ENCODE data around the gene CACNG7.

CACNG7 gene

GRCh38 chr19:53909471-53910169 is 542 bp downstream of the CACNG7 start:
- TF ChIP-seq CREB5 (CRISPR knock-in tag; IDR thresholded peaks at IDR 0.05; ENCODE audit: low read depth) (no peak), ZC3H10 (CRISPR knock-in tag; IDR thresholded peaks at IDR 0.05) (no peak), TSHZ2 (CRISPR knock-in tag; IDR thresholded peaks at IDR 0.05) (no peak), ZFP30 (CRISPR knock-in tag; IDR thresholded peaks at IDR 0.05) (no peak)
- 0 out of 3 replicates have a peak, but pooled peaks have one; percentile 4 for ATAC-seq

GRCh38 chr19:53910170-53910518 is 1.1 kb downstream of the CACNG7 start:
- no peak for TF ChIP-seq ZFP30 (CRISPR knock-in tag; IDR thresholded peaks at IDR 0.05)
- TF ChIP-seq ARNTL (CRISPR knock-in tag; IDR thresholded peaks at IDR 0.05; ENCODE audit: borderline replicate concordance, low read depth), result no peak
- TF ChIP-seq ISL1 (CRISPR knock-in tag; IDR thresholded peaks at IDR 0.05), result no peak
- no peak for TF ChIP-seq PPARA (CRISPR knock-in tag; IDR thresholded peaks at IDR 0.05; ENCODE audit: borderline replicate concordance)
- TF ChIP-seq ESRRG (CRISPR knock-in tag; IDR thresholded peaks at IDR 0.05), result no peak
- no peak for TF ChIP-seq RARB (CRISPR knock-in tag; IDR thresholded peaks at IDR 0.05)
- TF ChIP-seq CSRNP3 (CRISPR knock-in tag; IDR thresholded peaks at IDR 0.05), result no peak
- TF ChIP-seq BACH2 (CRISPR knock-in tag; IDR thresholded peaks at IDR 0.05; ENCODE audit: borderline replicate concordance), result no peak
- no peak for TF ChIP-seq CREB5 (CRISPR knock-in tag; IDR thresholded peaks at IDR 0.05; ENCODE audit: low read depth)
- ATAC-seq, result no peak; the same call in 2 of the 3 replicates

GRCh38 chr19:53912653-53913052 is 3.6 kb downstream of the CACNG7 start:
- no peak for TF ChIP-seq CREB5 (CRISPR knock-in tag; IDR thresholded peaks at IDR 0.05; ENCODE audit: low read depth)
- no peak for TF ChIP-seq ZC3H10 (CRISPR knock-in tag; IDR thresholded peaks at IDR 0.05)
- no peak for ATAC-seq

DNA sequence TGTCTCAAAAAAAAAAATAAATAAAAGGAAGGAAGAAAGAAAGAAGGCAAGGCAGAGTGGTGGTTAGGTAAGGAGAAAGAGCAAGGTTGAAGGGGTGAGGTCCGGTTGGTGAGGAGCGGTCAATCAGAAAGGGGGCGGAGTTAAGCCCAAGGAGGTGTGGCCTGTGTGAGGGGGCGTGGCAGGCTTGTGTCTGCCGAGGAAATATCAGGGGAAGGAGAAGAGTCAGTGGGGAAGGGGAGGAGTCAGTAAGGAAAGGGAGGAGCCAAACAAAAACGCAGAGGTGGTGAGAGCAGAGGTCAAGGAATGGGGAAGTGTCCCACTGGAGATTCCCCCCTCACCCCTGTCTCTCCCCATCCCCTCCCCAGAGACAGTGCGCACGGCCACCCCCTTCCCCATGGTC is 5.9 kb downstream of the CACNG7 start:
- peak; percentile 47; the same call in 1 of the 3 replicates for ATAC-seq
- TF ChIP-seq CSRNP3 (CRISPR knock-in tag; IDR thresholded peaks at IDR 0.05) (no peak), ZNF70 (CRISPR knock-in tag; IDR thresholded peaks at IDR 0.05) (no peak), TOX (CRISPR knock-in tag; IDR thresholded peaks at IDR 0.05; ENCODE audit: borderline replicate concordance) (no peak), ZNF8 (CRISPR knock-in tag; IDR thresholded peaks at IDR 0.05) (no peak), ZNF565 (CRISPR knock-in tag; conservative IDR thresholded peaks at IDR 0.05; ENCODE audit: low read depth) (no peak), BACH2 (CRISPR knock-in tag; IDR thresholded peaks at IDR 0.05; ENCODE audit: borderline replicate concordance) (no peak), OSR1 (CRISPR knock-in tag; IDR thresholded peaks at IDR 0.05) (no peak), RARB (CRISPR knock-in tag; IDR thresholded peaks at IDR 0.05) (no peak), ZFP3 (CRISPR knock-in tag; IDR thresholded peaks at IDR 0.05) (no peak), PPARA (CRISPR knock-in tag; IDR thresholded peaks at IDR 0.05; ENCODE audit: borderline replicate concordance) (no peak)
- TF ChIP-seq, protein P1, sequence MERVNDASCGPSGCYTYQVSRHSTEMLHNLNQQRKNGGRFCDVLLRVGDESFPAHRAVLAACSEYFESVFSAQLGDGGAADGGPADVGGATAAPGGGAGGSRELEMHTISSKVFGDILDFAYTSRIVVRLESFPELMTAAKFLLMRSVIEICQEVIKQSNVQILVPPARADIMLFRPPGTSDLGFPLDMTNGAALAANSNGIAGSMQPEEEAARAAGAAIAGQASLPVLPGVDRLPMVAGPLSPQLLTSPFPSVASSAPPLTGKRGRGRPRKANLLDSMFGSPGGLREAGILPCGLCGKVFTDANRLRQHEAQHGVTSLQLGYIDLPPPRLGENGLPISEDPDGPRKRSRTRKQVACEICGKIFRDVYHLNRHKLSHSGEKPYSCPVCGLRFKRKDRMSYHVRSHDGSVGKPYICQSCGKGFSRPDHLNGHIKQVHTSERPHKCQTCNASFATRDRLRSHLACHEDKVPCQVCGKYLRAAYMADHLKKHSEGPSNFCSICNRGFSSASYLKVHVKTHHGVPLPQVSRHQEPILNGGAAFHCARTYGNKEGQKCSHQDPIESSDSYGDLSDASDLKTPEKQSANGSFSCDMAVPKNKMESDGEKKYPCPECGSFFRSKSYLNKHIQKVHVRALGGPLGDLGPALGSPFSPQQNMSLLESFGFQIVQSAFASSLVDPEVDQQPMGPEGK (CRISPR knock-in tag; IDR thresholded peaks at IDR 0.05; ENCODE audit: borderline replicate concordance), result no peak
- TF ChIP-seq, protein P2, sequence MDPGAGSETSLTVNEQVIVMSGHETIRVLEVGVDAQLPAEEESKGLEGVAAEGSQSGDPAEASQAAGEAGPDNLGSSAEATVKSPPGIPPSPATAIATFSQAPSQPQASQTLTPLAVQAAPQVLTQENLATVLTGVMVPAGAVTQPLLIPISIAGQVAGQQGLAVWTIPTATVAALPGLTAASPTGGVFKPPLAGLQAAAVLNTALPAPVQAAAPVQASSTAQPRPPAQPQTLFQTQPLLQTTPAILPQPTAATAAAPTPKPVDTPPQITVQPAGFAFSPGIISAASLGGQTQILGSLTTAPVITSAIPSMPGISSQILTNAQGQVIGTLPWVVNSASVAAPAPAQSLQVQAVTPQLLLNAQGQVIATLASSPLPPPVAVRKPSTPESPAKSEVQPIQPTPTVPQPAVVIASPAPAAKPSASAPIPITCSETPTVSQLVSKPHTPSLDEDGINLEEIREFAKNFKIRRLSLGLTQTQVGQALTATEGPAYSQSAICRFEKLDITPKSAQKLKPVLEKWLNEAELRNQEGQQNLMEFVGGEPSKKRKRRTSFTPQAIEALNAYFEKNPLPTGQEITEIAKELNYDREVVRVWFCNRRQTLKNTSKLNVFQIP (CRISPR knock-in tag; IDR thresholded peaks at IDR 0.05; ENCODE audit: borderline replicate concordance, low read depth), result no peak
